Uterus (tissue), 4 donors: ENCODE data around the gene SEC16A. TPM values are rescaled to one million over a fixed set of nuclear protein-coding genes. Genes with fewer than 3 reads are reported as not detected.

Experiments used
- DNase-seq, 2 donors: peaks; one replicate each; pipeline ENCODE4 v3.0.0-alpha.2; 2019 to 2020
- H3K27ac ChIP-seq, 2 donors: fragments of 200-600 bp; sonication (generic); 1 replicate in 1 of 2; 2 replicates in 1 of 2; pipeline ENCODE4 v1.5.1; 2016 to 2018
- H3K27me3 ChIP-seq, 2 donors: fragments of 200-600 bp; sonication (generic); one replicate each; pipeline ENCODE4 v1.5.1; 2018 to 2019; ENCODE audit warnings: control low read depth in 1 of 2
- H3K36me3 ChIP-seq, 2 donors: fragments of 200-600 bp; sonication (generic); one replicate each; pipeline ENCODE4 v1.5.1; 2019; ENCODE audit warnings: control low read depth in 1 of 2
- H3K4me1 ChIP-seq, 2 donors: fragments of 200-600 bp; sonication (generic); one replicate each; pipeline ENCODE4 v1.5.1; 2018 to 2019; ENCODE audit warnings: control low read depth in 1 of 2
- H3K4me3 ChIP-seq, 2 donors: fragments of 200-600 bp; sonication (generic); 1 replicate in 1 of 2; 2 replicates in 1 of 2; pipeline ENCODE4 v1.5.1; 2018 to 2019; ENCODE audit warnings: mild to moderate bottlenecking in 1 of 2
- H3K9me3 ChIP-seq, 2 donors: fragments of 200-600 bp; sonication (generic); one replicate each; pipeline ENCODE4 v1.5.1; 2019; ENCODE audit warnings: control low read depth in 1 of 2
- CTCF ChIP-seq, 4 experiments: fragments of 200-600 bp in 2 of 4; fragments of 450-650 bp in 2 of 4; sonication (generic) in 2 of 4; IDR thresholded peaks; one replicate each; pipeline ENCODE4 v1.5.1; 2016 to 2019; ENCODE audit warnings: antibody characterized with exemption in 4 of 4, mild to moderate bottlenecking in 2 of 4, moderate library complexity in 1 of 4
- POLR2A ChIP-seq, 2 donors: fragments of 450-650 bp; IDR thresholded peaks; one replicate each; pipeline ENCODE4 v1.6.1; 2016; ENCODE audit warnings: antibody characterized with exemption in 2 of 2, mild to moderate bottlenecking in 1 of 2, moderate library complexity in 1 of 2
- intact Hi-C: fragments of 100-400 bp; cut with DNase I; formaldehyde crosslinking; loops from one replicate; pipeline ENCODE4 v1.15.1; 2023; ENCODE audit warnings: low total_unique reads
- total RNA-seq, 4 donors: library from RNA; depleted of rRNA in 3 of 4; stranded (reverse); fragments of >200 nt in 3 of 4; gene quantifications; one replicate each; pipeline versions ENCODE4 v1.1.0 to v1.2.4, GENCODE V29; 2014 to 2023
- donor health status: DM: yes; HTN: yes; CAD: no.

Gene SEC16A
- total RNA-seq, 4 donors from 2014 or later = 18.8 to 73.2 (median 35.1) TPM

GRCh38 chr9:136496801-136497620, 14.2 kb upstream of the SEC16A start:
- intact Hi-C loops = no loop called here
- no peaks in the 10 kb centered on the region for H3K27me3 ChIP-seq
- no peak overlapping the region for H3K4me3 ChIP-seq
- H3K27ac ChIP-seq = no peak overlapping the region
- H3K36me3 ChIP-seq = no peaks in the 10 kb centered on the region
- TF ChIP-seq POLR2A (IDR thresholded peaks at IDR 0.05) (no peak), CTCF (IDR thresholded peaks at IDR 0.05) (no peak)
- DNase-seq = no peak
- no peaks in the 10 kb centered on the region for H3K9me3 ChIP-seq
- H3K4me1 ChIP-seq = no peaks in the 10 kb centered on the region

GRCh38 chr9:136496181-136496580, 13.3 kb upstream of the SEC16A start:
- Histone ChIP-seq H3K27me3 (no peaks in the 10 kb centered on the region), H3K4me3 (no peak overlapping the region), H3K9me3 (no peaks in the 10 kb centered on the region), H3K36me3 (no peaks in the 10 kb centered on the region), H3K4me1 (no peaks in the 10 kb centered on the region), H3K27ac (no peak overlapping the region)
- no peak for DNase-seq
- intact Hi-C loops = no loop called here
- TF ChIP-seq POLR2A (IDR thresholded peaks at IDR 0.05) = no peak
- TF ChIP-seq CTCF (IDR thresholded peaks at IDR 0.05) = no peak

GRCh38 chr9:136495238-136495800, 12.5 kb upstream of the SEC16A start:
- H3K36me3 ChIP-seq = no peaks in the 10 kb centered on the region
- no peak for DNase-seq
- no peaks in the 10 kb centered on the region for H3K27me3 ChIP-seq
- H3K9me3 ChIP-seq = no peaks in the 10 kb centered on the region
- H3K27ac ChIP-seq = no peak overlapping the region
- H3K4me3 ChIP-seq = no peak overlapping the region
- intact Hi-C loops = no loop called here
- H3K4me1 ChIP-seq = no peaks in the 10 kb centered on the region
- TF ChIP-seq CTCF (IDR thresholded peaks at IDR 0.05) (no peak), POLR2A (IDR thresholded peaks at IDR 0.05) (no peak)

GRCh38 chr9:136494531-136495215, 11.8 kb upstream of the SEC16A start:
- intact Hi-C loops = no loop called here
- no peak for TF ChIP-seq POLR2A (IDR thresholded peaks at IDR 0.05)
- TF ChIP-seq CTCF (IDR thresholded peaks at IDR 0.05) = no peak
- Histone ChIP-seq H3K9me3 (no peaks in the 10 kb centered on the region), H3K27ac (no peak overlapping the region), H3K36me3 (no peaks in the 10 kb centered on the region), H3K27me3 (no peaks in the 10 kb centered on the region), H3K4me3 (no peak overlapping the region), H3K4me1 (no peaks in the 10 kb centered on the region)
- no peak for DNase-seq

GRCh38 chr9:136494012-136494411, 11.2 kb upstream of the SEC16A start:
- H3K4me1 ChIP-seq = no peaks in the 10 kb centered on the region
- TF ChIP-seq CTCF (IDR thresholded peaks at IDR 0.05) = no peak
- TF ChIP-seq POLR2A (IDR thresholded peaks at IDR 0.05) = no peak
- intact Hi-C loops = no loop called here
- no peaks in the 10 kb centered on the region for H3K9me3 ChIP-seq
- no peaks in the 10 kb centered on the region for H3K27me3 ChIP-seq
- H3K4me3 ChIP-seq = no peak overlapping the region
- H3K36me3 ChIP-seq = no peaks in the 10 kb centered on the region
- no peak for DNase-seq
- no peak overlapping the region for H3K27ac ChIP-seq
